ENCODE measurements around the gene PEX13.

PEX13 gene

GRCh38 chr2:61014763-61015162 lies 2.8 kb upstream of the PEX13 start:
- Histone ChIP-seq H3K79me2 (ENCODE audit: insufficient read depth, low read length) (peaks cover 34% of the 10 kb centered on the region), H3K9me3 (ENCODE audit: insufficient read depth, low read depth, low read length) (no peaks in the 10 kb centered on the region), H3K4me3 (ENCODE audit: low read length, poor library complexity, severe bottlenecking) (no peak overlapping the region), H3F3A (ENCODE audit: low read depth) (no peaks in the 10 kb centered on the region), H3K36me3 (ENCODE audit: insufficient read depth, low read length) (no peaks in the 10 kb centered on the region), H4K20me1 (ENCODE audit: insufficient read depth, low read length, poor library complexity, severe bottlenecking) (peaks cover 16% of the 10 kb centered on the region), H3K27me3 (ENCODE audit: insufficient read depth, low read length, poor library complexity, severe bottlenecking) (no peaks in the 10 kb centered on the region), H3K9ac (ENCODE audit: low read depth, low read length, poor library complexity, severe bottlenecking) (no peak overlapping the region), H3K4me2 (ENCODE audit: low read depth, low read length, poor library complexity, severe bottlenecking) (no peak overlapping the region), H2AFZ (ENCODE audit: low read length) (no peak overlapping the region), H3K9me2 (replicated peaks; ENCODE audit: low read depth, low read length) (no peaks in the 10 kb centered on the region), H3K4me1 (ENCODE audit: insufficient read depth, low read length, poor library complexity, severe bottlenecking) (peaks cover 25% of the 10 kb centered on the region)
- TF ChIP-seq CTCF (conservative IDR thresholded peaks at IDR 0.05; ENCODE audit: low read length) (no peak), EZH2phosphoT487 (IDR thresholded peaks at IDR 0.05; ENCODE audit: borderline replicate concordance) (no peak)

- Histone ChIP-seq H3K4me1 (ENCODE audit: insufficient read depth, low read length, poor library complexity, severe bottlenecking) (peaks cover 25% of the 10 kb centered on the region), H3K9me3 (ENCODE audit: insufficient read depth, low read depth, low read length) (no peaks in the 10 kb centered on the region), H3K27me3 (ENCODE audit: insufficient read depth, low read length, poor library complexity, severe bottlenecking) (no peaks in the 10 kb centered on the region), H3K9me2 (replicated peaks; ENCODE audit: low read depth, low read length) (no peaks in the 10 kb centered on the region), H3F3A (ENCODE audit: low read depth) (no peaks in the 10 kb centered on the region), H3K4me3 (ENCODE audit: low read length, poor library complexity, severe bottlenecking) (peak overlapping the region; percentile 96), H3K79me2 (ENCODE audit: insufficient read depth, low read length) (peaks cover 46% of the 10 kb centered on the region), H2AFZ (ENCODE audit: low read length) (no peak overlapping the region), H3K9ac (ENCODE audit: low read depth, low read length, poor library complexity, severe bottlenecking) (peak overlapping the region; percentile 82), H3K4me2 (ENCODE audit: low read depth, low read length, poor library complexity, severe bottlenecking) (peak overlapping the region; percentile 99), H3K36me3 (ENCODE audit: insufficient read depth, low read length) (no peaks in the 10 kb centered on the region), H4K20me1 (ENCODE audit: insufficient read depth, low read length, poor library complexity, severe bottlenecking) (peaks cover 26% of the 10 kb centered on the region)
- TF ChIP-seq CTCF (conservative IDR thresholded peaks at IDR 0.05; ENCODE audit: low read length) (no peak), EZH2phosphoT487 (IDR thresholded peaks at IDR 0.05; ENCODE audit: borderline replicate concordance) (no peak)
Observed at GRCh38 chr2:61015976-61016375, 1.5 kb upstream of the PEX13 start.

- Histone ChIP-seq H3K27me3 (ENCODE audit: insufficient read depth, low read length, poor library complexity, severe bottlenecking) (no peaks in the 10 kb centered on the region), H3K9ac (ENCODE audit: low read depth, low read length, poor library complexity, severe bottlenecking) (peak overlapping the region; percentile 82), H3K4me2 (ENCODE audit: low read depth, low read length, poor library complexity, severe bottlenecking) (peak overlapping the region; percentile 99), H3K79me2 (ENCODE audit: insufficient read depth, low read length) (peaks cover 51% of the 10 kb centered on the region), H3K9me2 (replicated peaks; ENCODE audit: low read depth, low read length) (no peaks in the 10 kb centered on the region), H3F3A (ENCODE audit: low read depth) (no peaks in the 10 kb centered on the region), H3K9me3 (ENCODE audit: insufficient read depth, low read depth, low read length) (no peaks in the 10 kb centered on the region), H3K36me3 (ENCODE audit: insufficient read depth, low read length) (no peaks in the 10 kb centered on the region), H3K4me3 (ENCODE audit: low read length, poor library complexity, severe bottlenecking) (peak overlapping the region; percentile 96), H3K4me1 (ENCODE audit: insufficient read depth, low read length, poor library complexity, severe bottlenecking) (peaks cover 25% of the 10 kb centered on the region), H4K20me1 (ENCODE audit: insufficient read depth, low read length, poor library complexity, severe bottlenecking) (peaks cover 26% of the 10 kb centered on the region), H2AFZ (ENCODE audit: low read length) (peak overlapping the region; percentile 98)
- TF ChIP-seq CTCF (conservative IDR thresholded peaks at IDR 0.05; ENCODE audit: low read length) (no peak), EZH2phosphoT487 (IDR thresholded peaks at IDR 0.05; ENCODE audit: borderline replicate concordance) (no peak)
Observed at GRCh38 chr2:61016392-61017002, 1.0 kb upstream of the PEX13 start.
